Fibroblast of skin of abdomen (primary cell): ENCODE data around the gene RAB17.

Experiments
- DNase-seq: peaks from one replicate; pipeline ENCODE4 v3.0.0-alpha.2; 2013

RAB17 gene

GRCh38 chr2:237536083-237536415 is 54.5 kb downstream of the RAB17 start:
- DNase-seq = no peak

- DNase-seq = no peak
These were observed 55.0 kb downstream of the RAB17 start for GRCh38 chr2:237535385-237536082.

GRCh38 chr2:237534380-237534779 is 56.2 kb downstream of the RAB17 start:
- DNase-seq = no peak

GRCh38 chr2:237533668-237534161 is 56.8 kb downstream of the RAB17 start:
- peak; percentile 9 for DNase-seq

GRCh38 chr2:237532160-237532559 is 58.4 kb downstream of the RAB17 start:
- DNase-seq = no peak

GRCh38 chr2:237530472-237531433 is 59.8 kb downstream of the RAB17 start:
- peak; percentile 13 for DNase-seq

GRCh38 chr2:237529452-237530402 is 60.8 kb downstream of the RAB17 start:
- DNase-seq = no peak

- DNase-seq = no peak
These were observed 62.8 kb downstream of the RAB17 start for GRCh38 chr2:237527766-237528165.

GRCh38 chr2:237527233-237527632 is 63.3 kb downstream of the RAB17 start:
- DNase-seq = no peak

GRCh38 chr2:237525559-237526157 is 64.9 kb downstream of the RAB17 start:
- DNase-seq = no peak

- DNase-seq = no peak
These were observed 65.9 kb downstream of the RAB17 start for GRCh38 chr2:237524631-237525030.
